Coronary artery (tissue), 2 donors: ENCODE measurements around the gene USP51.
"Not testable (repeated sequence)": the region's sequence is repeated elsewhere in the genome, so short reads cannot be mapped to it uniquely, and the experiment has no call there.

Experiments used
- DNase-seq: peaks from one replicate; pipeline ENCODE4 v3.0.0-alpha.2; 2017; ENCODE audit warnings: low spot score
- H3K27ac ChIP-seq, 2 donors: fragments of 200-600 bp; sonication (generic); one replicate each; pipeline ENCODE4 v1.5.1; 2016 to 2019
- H3K4me3 ChIP-seq: fragments of 200-600 bp; sonication (generic); 2 replicates; pipeline ENCODE4 v1.5.1; 2016; ENCODE audit warnings: mild to moderate bottlenecking, moderate library complexity
- TF ChIP-seq, protein P1 (sequence below): fragments of 200-600 bp; sonication (generic); IDR thresholded peaks from one replicate; pipeline ENCODE4 v1.5.1; 2019; ENCODE audit warnings: antibody characterized with exemption

The USP51 gene

DNA sequence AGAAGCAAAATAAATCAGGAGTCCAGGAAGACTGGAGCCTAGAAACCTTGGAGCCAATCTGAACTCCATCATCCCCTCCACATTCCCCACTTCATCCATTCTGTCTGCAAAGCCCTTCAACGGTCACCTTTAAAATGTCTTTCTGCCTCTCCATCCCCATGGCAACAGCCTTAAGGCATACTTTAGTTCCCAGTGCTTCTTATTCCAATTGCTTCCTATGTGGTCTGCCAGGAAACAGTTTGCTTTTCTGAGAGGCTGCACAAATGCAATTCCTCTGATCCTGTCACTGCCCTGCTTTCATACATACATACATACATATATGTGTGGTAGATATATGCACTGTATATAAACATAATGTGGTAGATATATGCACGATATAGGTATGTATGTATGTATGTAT, 38.5 kb downstream of the USP51 start:
- peak overlapping the region in 1 of 2 donors; percentile 84 for H3K27ac ChIP-seq
- H3K4me3 ChIP-seq, result peak overlapping the region; percentile 71
- DNase-seq, result no peak
- TF ChIP-seq, protein P1, sequence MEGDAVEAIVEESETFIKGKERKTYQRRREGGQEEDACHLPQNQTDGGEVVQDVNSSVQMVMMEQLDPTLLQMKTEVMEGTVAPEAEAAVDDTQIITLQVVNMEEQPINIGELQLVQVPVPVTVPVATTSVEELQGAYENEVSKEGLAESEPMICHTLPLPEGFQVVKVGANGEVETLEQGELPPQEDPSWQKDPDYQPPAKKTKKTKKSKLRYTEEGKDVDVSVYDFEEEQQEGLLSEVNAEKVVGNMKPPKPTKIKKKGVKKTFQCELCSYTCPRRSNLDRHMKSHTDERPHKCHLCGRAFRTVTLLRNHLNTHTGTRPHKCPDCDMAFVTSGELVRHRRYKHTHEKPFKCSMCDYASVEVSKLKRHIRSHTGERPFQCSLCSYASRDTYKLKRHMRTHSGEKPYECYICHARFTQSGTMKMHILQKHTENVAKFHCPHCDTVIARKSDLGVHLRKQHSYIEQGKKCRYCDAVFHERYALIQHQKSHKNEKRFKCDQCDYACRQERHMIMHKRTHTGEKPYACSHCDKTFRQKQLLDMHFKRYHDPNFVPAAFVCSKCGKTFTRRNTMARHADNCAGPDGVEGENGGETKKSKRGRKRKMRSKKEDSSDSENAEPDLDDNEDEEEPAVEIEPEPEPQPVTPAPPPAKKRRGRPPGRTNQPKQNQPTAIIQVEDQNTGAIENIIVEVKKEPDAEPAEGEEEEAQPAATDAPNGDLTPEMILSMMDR, result no peak

DNA sequence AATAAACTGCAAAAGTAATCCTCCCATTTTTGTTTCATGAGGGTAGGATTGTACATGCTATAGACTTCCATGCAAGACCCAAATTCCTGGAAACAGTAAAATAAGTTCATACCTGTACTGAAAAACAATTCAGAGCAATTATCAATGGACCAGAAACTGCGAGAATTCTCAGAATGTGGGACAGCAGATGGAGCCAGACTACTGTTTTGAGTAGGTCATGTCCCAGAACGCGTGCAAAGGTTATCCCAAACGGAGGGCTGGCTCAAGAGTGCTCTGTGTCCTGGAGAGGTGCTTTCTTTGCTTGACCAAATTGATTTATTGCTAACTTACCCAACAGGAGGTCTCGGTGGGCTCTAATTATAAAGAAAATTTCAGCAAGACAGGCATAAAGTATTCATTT, 39.4 kb downstream of the USP51 start:
- H3K27ac ChIP-seq, result no peak overlapping the region
- TF ChIP-seq, protein P1, result no peak
- DNase-seq, result no peak
- H3K4me3 ChIP-seq, result no peak overlapping the region

DNA sequence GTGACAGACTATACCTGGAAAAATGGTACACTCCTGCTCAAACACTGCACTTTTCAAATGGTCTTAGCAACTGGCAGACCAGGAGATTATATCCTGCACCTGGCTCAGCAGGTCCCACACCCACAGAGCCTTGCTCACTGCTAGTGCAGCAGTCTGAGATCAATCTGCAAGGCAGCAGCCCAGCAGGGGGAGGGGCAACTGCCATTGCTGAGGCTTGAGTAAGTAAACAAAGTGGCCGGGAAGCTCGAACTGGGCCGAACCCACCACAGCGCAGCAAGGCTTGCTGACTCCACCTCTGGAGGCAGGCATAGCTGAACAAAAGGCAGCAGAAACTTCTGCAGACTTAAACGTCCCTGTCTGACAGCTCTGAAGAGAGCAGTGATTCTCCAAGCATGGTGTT, 46.2 kb downstream of the USP51 start:
- not testable (repeated sequence) for H3K4me3 ChIP-seq, H3K27ac ChIP-seq, DNase-seq
